A549 (cell line): ENCODE measurements around the gene KCNJ14.

ENCODE experiments used
- CTCF ChIP-seq: fragments of >200 bp; sonication (Bioruptor Twin); formaldehyde crosslinking; IDR thresholded peaks from 3 replicates; pipeline ENCODE4 v1.5.1; 2016
- MYC ChIP-seq: IDR thresholded peaks from 2 replicates; pipeline ENCODE4 v1.6.1; 2012; ENCODE audit warnings: mild to moderate bottlenecking, inconsistent platforms, low read length, improper control_type of control experiment, borderline replicate concordance
- POLR2A ChIP-seq: IDR thresholded peaks from 2 replicates; pipeline ENCODE4 v1.6.1; 2012; ENCODE audit warnings: mild to moderate bottlenecking, low read length
- POLR2AphosphoS2 ChIP-seq: conservative IDR thresholded peaks from 2 replicates; pipeline ENCODE4 v1.6.1; 2012; ENCODE audit warnings: low read length, improper control_type of control experiment, inconsistent platforms
- TF ChIP-seq, protein P1 (sequence below): fragments of 200-600 bp; sonication (generic); IDR thresholded peaks from 2 replicates; pipeline ENCODE4 v1.6.1; 2016; ENCODE audit warnings: antibody characterized with exemption, mild to moderate bottlenecking, moderate library complexity

DNA sequence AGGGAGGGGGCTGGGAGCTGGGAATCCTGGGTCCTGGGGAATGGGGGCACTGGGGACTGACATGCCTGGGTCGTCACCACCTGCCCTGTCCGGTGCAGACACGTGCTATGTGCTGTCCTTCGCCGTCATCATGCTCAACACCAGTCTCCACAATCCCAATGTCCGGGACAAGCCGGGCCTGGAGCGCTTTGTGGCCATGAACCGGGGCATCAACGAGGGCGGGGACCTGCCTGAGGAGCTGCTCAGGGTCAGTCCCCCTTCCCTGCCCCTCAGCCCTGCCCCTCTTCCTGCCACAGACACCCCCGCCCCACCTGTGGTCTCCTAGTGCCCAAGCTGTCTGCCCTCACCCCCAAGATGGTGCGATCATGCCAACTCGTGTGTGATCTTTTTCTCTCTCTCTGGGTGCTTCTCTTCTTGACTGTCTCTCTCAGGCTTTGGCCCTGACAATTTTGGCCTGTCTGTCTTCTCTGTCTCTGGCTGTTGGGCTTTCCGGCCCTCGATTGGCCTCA is 18.8 kb downstream of the KCNJ14 start:
- TF ChIP-seq POLR2AphosphoS2 (no peak), POLR2A (no peak), CTCF (no peak), MYC (no peak)
- TF ChIP-seq, protein P1, sequence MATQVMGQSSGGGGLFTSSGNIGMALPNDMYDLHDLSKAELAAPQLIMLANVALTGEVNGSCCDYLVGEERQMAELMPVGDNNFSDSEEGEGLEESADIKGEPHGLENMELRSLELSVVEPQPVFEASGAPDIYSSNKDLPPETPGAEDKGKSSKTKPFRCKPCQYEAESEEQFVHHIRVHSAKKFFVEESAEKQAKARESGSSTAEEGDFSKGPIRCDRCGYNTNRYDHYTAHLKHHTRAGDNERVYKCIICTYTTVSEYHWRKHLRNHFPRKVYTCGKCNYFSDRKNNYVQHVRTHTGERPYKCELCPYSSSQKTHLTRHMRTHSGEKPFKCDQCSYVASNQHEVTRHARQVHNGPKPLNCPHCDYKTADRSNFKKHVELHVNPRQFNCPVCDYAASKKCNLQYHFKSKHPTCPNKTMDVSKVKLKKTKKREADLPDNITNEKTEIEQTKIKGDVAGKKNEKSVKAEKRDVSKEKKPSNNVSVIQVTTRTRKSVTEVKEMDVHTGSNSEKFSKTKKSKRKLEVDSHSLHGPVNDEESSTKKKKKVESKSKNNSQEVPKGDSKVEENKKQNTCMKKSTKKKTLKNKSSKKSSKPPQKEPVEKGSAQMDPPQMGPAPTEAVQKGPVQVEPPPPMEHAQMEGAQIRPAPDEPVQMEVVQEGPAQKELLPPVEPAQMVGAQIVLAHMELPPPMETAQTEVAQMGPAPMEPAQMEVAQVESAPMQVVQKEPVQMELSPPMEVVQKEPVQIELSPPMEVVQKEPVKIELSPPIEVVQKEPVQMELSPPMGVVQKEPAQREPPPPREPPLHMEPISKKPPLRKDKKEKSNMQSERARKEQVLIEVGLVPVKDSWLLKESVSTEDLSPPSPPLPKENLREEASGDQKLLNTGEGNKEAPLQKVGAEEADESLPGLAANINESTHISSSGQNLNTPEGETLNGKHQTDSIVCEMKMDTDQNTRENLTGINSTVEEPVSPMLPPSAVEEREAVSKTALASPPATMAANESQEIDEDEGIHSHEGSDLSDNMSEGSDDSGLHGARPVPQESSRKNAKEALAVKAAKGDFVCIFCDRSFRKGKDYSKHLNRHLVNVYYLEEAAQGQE, result no peak
